ENCODE data around the gene PCSK4.
A peak's percentile ranks its signal among the peaks of the same experiment; 100 is the strongest.

PCSK4 gene

DNA sequence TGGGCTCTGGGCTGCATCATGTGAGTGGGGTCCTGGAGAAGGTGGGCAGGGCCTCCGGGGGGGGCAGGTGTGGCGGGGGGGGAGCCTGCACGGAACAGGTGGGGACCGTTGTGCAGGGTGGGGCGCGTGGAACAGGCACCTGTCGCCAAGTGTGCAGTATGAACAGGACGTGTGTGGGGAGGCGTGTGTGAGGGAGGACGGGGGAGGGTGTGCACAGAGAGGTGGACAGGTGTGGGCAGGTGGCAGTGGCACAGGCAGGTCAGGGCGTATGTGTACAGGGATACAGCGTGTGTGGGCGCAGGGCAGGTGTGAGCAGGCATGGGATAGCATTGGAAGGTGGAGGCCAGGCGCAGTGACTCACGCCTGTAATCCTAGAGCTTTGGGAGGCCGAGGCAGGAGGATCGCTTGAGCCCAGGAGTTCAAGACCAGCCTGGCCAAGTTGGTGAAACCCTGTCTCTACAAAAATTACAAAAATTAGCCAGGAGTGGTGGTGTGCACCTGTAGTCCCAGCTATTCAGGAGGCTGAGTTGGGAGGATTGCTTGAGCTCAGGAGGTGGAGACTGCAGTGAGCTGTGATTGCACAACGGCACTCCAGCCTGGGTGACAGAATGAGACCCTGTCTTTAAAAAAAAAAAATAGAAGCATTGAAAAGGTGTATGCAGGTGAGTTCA, 37.0 kb upstream of the PCSK4 start:
- no peaks in the 10 kb centered on the region for H3K9me3 Mint-ChIP-seq
- H3K27ac Mint-ChIP-seq, result no peak overlapping the region
- H3K27me3 Mint-ChIP-seq (ENCODE audit: low read depth, poor library complexity), result peaks cover 77% of the 10 kb centered on the region
- no peaks in the 10 kb centered on the region for H3K36me3 Mint-ChIP-seq (ENCODE audit: low read depth)
- TF ChIP-seq, protein P1, sequence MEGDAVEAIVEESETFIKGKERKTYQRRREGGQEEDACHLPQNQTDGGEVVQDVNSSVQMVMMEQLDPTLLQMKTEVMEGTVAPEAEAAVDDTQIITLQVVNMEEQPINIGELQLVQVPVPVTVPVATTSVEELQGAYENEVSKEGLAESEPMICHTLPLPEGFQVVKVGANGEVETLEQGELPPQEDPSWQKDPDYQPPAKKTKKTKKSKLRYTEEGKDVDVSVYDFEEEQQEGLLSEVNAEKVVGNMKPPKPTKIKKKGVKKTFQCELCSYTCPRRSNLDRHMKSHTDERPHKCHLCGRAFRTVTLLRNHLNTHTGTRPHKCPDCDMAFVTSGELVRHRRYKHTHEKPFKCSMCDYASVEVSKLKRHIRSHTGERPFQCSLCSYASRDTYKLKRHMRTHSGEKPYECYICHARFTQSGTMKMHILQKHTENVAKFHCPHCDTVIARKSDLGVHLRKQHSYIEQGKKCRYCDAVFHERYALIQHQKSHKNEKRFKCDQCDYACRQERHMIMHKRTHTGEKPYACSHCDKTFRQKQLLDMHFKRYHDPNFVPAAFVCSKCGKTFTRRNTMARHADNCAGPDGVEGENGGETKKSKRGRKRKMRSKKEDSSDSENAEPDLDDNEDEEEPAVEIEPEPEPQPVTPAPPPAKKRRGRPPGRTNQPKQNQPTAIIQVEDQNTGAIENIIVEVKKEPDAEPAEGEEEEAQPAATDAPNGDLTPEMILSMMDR (IDR thresholded peaks at IDR 0.05), result no peak
- DNase-seq, result no peak
- H3K4me1 Mint-ChIP-seq, result peaks cover 8% of the 10 kb centered on the region
- no peak overlapping the region for H3K4me3 Mint-ChIP-seq

DNA sequence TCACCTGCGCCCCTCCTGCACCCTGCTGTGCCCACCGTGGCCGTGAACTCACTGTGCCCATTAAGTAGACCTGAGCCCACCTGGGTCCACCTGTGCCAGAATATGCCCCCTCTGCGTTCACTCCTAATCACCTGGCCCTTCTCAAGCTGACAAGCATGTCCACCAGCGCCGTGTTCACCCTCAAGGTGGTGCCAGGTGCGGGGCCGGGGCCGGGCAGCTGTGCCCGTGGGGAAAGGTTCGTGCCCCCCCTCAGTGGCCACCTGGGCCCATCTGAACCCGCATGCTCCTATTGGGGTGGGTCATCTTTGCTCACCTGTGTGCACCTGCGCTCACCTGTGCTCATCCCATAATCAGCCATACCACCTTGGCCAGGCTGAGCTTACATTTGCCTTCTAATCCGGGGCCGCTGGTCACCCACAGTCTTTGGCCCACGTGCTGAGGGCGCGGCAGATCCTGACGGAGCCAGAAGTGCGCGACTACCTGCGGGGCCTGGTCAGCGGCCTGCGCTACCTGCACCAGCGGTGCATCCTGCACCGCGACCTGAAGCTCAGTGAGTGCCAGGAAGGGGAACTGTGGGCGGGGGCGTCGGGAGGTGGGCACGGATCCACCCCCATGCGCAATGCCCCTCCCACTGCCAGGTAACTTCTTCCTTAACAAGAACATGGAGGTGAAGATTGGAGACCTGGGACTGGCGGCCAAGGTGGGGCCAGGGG, 36.1 kb upstream of the PCSK4 start:
- no peak for DNase-seq
- Mint-ChIP-seq H3K4me1 (peaks cover 8% of the 10 kb centered on the region), H3K27me3 (ENCODE audit: low read depth, poor library complexity) (peaks cover 78% of the 10 kb centered on the region), H3K36me3 (ENCODE audit: low read depth) (no peaks in the 10 kb centered on the region), H3K4me3 (no peak overlapping the region), H3K27ac (no peak overlapping the region), H3K9me3 (no peaks in the 10 kb centered on the region)
- TF ChIP-seq, protein P1 (IDR thresholded peaks at IDR 0.05), result no peak

DNA sequence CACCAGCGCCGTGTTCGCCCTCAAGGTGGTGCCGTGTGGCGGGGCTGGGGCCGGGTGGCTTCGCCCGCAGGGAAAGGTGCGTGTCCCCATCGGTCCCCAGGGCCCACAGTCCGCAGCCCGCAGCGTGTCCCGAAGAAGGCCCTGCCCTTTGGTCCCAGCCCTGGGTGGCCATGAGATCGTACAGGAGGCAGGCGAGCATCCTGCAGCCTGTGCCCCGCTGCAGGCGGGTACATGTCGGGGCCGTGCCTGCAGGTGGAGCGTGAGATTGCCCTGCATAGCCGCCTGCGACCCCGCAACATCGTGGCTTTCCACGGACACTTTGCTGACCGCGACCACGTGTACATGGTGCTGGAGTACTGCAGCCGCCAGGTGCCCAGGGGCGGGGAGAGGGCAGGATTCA, 35.2 kb upstream of the PCSK4 start:
- DNase-seq, result no peak
- no peaks in the 10 kb centered on the region for H3K9me3 Mint-ChIP-seq
- peaks cover 74% of the 10 kb centered on the region for H3K27me3 Mint-ChIP-seq (ENCODE audit: low read depth, poor library complexity)
- H3K4me1 Mint-ChIP-seq, result peaks cover 8% of the 10 kb centered on the region
- no peaks in the 10 kb centered on the region for H3K36me3 Mint-ChIP-seq (ENCODE audit: low read depth)
- TF ChIP-seq, protein P1 (IDR thresholded peaks at IDR 0.05), result no peak
- no peak overlapping the region for H3K27ac Mint-ChIP-seq
- H3K4me3 Mint-ChIP-seq, result no peak overlapping the region

DNA sequence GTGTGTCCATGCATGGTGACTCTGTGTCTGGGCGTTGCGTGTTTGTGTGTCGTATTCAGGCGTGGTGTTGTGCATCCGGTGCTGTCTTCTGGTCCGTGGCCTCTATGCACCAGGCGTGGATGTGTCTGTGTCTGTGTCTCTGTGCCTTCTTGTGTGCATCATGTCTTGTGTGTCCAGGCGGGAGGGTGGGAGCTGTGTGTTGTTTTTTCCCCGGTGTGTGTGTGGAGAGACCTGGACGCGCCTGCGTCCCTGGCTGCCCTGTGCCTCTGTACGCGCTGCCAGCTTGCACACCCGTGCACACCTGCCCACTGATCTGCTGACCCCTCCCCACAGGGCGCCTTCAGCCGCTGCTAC, 34.8 kb upstream of the PCSK4 start:
- no peak for DNase-seq
- Mint-ChIP-seq H3K27me3 (ENCODE audit: low read depth, poor library complexity) (peaks cover 70% of the 10 kb centered on the region), H3K4me3 (peak overlapping the region; percentile 79), H3K27ac (no peak overlapping the region), H3K36me3 (ENCODE audit: low read depth) (no peaks in the 10 kb centered on the region), H3K9me3 (no peaks in the 10 kb centered on the region), H3K4me1 (peaks cover 8% of the 10 kb centered on the region)
- TF ChIP-seq, protein P1 (IDR thresholded peaks at IDR 0.05), result no peak

DNA sequence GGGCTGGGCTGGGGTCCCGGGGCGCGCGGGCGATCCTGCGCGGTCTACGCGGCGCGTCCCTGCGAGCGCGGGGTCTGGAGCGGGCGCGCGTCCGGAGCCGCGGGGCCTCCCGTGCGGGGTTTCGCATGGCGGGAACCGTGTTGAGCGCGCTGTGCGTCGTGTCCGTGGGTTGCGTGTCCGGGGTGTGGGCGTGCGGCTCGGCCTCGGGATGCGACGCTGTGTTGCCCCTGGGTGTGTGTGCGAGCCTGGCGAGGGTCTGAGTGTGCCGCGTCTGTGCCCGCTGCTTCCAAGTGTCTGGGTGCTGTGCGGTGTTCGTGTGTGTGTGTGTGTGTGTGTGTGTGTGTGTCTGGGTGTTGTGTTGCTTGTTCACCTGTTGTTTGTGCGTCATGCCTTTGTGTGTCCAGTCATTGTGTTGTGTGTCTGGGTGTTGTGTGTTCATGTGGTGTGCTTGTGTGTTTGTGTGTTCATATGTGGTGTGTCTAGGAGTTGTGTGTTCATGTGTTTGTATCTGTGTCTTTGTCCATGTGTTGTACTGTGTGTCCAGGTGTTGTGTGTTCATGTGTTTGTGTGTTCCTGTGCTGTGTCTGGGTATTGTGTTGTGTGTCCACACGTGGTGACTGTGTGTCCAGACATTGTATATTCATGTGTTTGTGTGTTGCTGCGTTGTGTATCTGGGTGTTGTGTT, 34.3 kb upstream of the PCSK4 start:
- TF ChIP-seq, protein P1 (IDR thresholded peaks at IDR 0.05), result no peak
- Mint-ChIP-seq H3K27ac (no peak overlapping the region), H3K4me3 (peak overlapping the region; percentile 79), H3K9me3 (no peaks in the 10 kb centered on the region), H3K27me3 (ENCODE audit: low read depth, poor library complexity) (peaks cover 72% of the 10 kb centered on the region), H3K36me3 (ENCODE audit: low read depth) (no peaks in the 10 kb centered on the region), H3K4me1 (peaks cover 8% of the 10 kb centered on the region)
- no peak for DNase-seq

All from nephron progenitor cell (in vitro differentiated cells).